Measurements from ENCODE around the gene IL13.

DNA sequence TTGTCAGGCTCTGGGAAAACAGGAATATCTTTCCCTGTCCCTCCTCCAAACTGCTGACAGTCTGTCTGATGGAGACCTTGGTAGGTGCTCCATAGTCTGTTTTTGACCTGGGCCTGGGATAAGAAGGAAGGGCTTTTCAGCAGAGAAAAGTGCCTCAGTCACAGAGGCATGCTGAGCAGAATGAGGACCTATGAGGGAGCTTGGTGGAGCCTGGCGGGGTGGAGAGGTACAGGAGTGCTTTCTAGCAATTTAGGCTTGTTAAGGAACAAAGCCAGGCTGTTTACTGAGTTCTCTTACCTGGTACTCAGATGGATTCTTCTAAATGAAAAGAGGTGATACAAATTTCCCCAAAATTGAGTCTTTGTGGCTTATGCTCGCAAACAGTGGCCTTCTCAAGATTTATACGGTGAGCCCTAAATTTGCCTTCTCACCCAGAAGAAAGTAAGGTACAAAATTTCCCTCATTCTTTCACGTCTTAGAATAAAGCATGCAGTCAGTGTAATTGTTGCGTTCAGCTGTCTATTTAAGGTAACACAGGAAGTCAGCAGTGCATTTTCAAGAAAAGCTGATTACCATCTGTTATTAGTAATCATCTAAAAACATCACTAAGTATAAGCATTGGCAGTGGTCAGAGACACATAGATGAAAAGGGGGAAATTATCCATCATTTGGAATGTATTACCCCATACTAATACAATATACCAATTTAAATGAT lies 28.6 kb upstream of the IL13 start:
- TF ChIP-seq, protein P1, sequence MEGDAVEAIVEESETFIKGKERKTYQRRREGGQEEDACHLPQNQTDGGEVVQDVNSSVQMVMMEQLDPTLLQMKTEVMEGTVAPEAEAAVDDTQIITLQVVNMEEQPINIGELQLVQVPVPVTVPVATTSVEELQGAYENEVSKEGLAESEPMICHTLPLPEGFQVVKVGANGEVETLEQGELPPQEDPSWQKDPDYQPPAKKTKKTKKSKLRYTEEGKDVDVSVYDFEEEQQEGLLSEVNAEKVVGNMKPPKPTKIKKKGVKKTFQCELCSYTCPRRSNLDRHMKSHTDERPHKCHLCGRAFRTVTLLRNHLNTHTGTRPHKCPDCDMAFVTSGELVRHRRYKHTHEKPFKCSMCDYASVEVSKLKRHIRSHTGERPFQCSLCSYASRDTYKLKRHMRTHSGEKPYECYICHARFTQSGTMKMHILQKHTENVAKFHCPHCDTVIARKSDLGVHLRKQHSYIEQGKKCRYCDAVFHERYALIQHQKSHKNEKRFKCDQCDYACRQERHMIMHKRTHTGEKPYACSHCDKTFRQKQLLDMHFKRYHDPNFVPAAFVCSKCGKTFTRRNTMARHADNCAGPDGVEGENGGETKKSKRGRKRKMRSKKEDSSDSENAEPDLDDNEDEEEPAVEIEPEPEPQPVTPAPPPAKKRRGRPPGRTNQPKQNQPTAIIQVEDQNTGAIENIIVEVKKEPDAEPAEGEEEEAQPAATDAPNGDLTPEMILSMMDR (IDR thresholded peaks at IDR 0.05; ENCODE audit: low read depth, low read length, poor library complexity, severe bottlenecking): no peak
- TF ChIP-seq EZH2phosphoT487 (IDR thresholded peaks at IDR 0.05; ENCODE audit: borderline replicate concordance, low read length): no peak
